HL-60 (cell line): ENCODE measurements around the gene CNBD2.
"Not testable (repeated sequence)": the region's sequence is repeated elsewhere in the genome, so short reads cannot be mapped to it uniquely, and the experiment has no call there.

ENCODE experiments used
- DNase-seq, 2 experiments: peaks; one replicate each; pipeline ENCODE4 v3.0.0-alpha.2; 2010 to 2020; ENCODE audit warnings: low read depth in 1 of 2, low spot score in 1 of 2
- H3K27ac ChIP-seq: fragments of 250-450 bp; sonication (Bioruptor Pico); replicated peaks from 2 replicates; pipeline ENCODE4 v1.5.1; 2020; ENCODE audit warnings: mild to moderate bottlenecking, moderate library complexity
- H3K27me3 ChIP-seq: fragments of 250-450 bp; sonication (Bioruptor Pico); 2 replicates; pipeline ENCODE4 v1.5.1; 2021; ENCODE audit warnings: mild to moderate bottlenecking, moderate library complexity; ENCODE audit not compliant: insufficient read depth, poor library complexity, severe bottlenecking
- H3K4me3 ChIP-seq: replicated peaks from 2 replicates; pipeline ENCODE4 v1.5.1; 2011; ENCODE audit warnings: mild to moderate bottlenecking, control low read depth, low read length; ENCODE audit not compliant: insufficient read depth
- CTCF ChIP-seq: IDR thresholded peaks from one replicate; pipeline ENCODE4 v1.5.1; 2011; ENCODE audit warnings: low read length, control low read depth, inconsistent platforms; ENCODE audit not compliant: insufficient read depth
- GABPA ChIP-seq: IDR thresholded peaks from 2 replicates; pipeline ENCODE4 v1.6.1; 2012; ENCODE audit warnings: low read depth
- POLR2AphosphoS5 ChIP-seq: IDR thresholded peaks from 2 replicates; pipeline ENCODE4 v1.6.1; 2012; ENCODE audit warnings: low read depth
- REST ChIP-seq: IDR thresholded peaks from 2 replicates; pipeline ENCODE4 v1.6.1; 2012; ENCODE audit warnings: low read depth; ENCODE audit not compliant: insufficient replicate concordance
- SPI1 ChIP-seq: IDR thresholded peaks from 2 replicates; pipeline ENCODE4 v1.6.1; 2012; ENCODE audit warnings: low read depth, mild to moderate bottlenecking, borderline replicate concordance

The CNBD2 gene

GRCh38 chr20:36079486-36079885, 111.1 kb downstream of the CNBD2 start:
- Histone ChIP-seq H3K4me3 (no peak overlapping the region), H3K27ac (no peak overlapping the region), H3K27me3 (no peaks in the 10 kb centered on the region)
- no peak for TF ChIP-seq POLR2AphosphoS5
- no peak for TF ChIP-seq SPI1
- no peak for TF ChIP-seq REST
- no peak for TF ChIP-seq GABPA
- no peak for TF ChIP-seq CTCF
- no peak for DNase-seq

GRCh38 chr20:36079984-36080383, 111.6 kb downstream of the CNBD2 start:
- H3K27me3 ChIP-seq, H3K4me3 ChIP-seq, H3K27ac ChIP-seq, DNase-seq: not testable (repeated sequence)
